Measurements from ENCODE around the gene SND1. TPM values are rescaled to one million over a fixed set of nuclear protein-coding genes. Genes with fewer than 3 reads are reported as not detected.

SND1 gene
- total and polyA plus RNA-seq, 2 donors (not counting 3 experiments of a cell fraction or from before 2014, with no cell fraction given), result 116 to 249 TPM

DNA sequence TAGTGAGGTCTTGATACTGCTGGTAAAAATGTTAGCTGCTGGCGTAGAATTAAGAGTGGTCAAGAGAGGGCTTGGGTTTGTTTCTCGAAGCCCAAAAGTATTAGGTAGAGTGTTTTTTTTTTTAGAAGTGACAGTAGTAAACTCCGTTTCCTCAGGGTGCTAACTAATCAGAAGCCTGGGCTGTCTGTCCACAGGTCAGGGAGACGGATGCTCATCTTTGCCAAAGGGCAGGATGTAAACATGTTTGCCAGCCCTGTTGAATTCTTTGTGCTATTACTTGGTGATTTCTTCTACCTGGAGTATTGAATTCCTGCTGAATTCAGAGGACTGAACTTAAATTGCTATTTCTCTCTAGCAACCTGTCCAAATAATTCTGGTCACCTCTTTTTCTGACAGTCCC lies 117.1 kb downstream of the SND1 start:
- ChIA-PET CTCF (no interaction called here), POLR2A (no interaction called here)
- intact Hi-C loops (cut with micrococcal nuclease), result no loop called here
- Histone ChIP-seq H2AFZ (ENCODE audit: low read depth, low read length) (no peak overlapping the region), H4K20me1 (replicated peaks; ENCODE audit: control insufficient read depth, extremely low read depth, insufficient read depth, low read length) (peaks cover 7% of the 10 kb centered on the region), H3K27me3 (ENCODE audit: control insufficient read depth in 2 of 2, insufficient read depth in 2 of 2, low read length in 2 of 2) (no peaks in the 10 kb centered on the region), H3K9me3 (replicated peaks; ENCODE audit: control insufficient read depth, insufficient read depth, low read length) (no peaks in the 10 kb centered on the region), H3K4me2 (ENCODE audit: insufficient read depth, low read length) (no peak overlapping the region), H3K9me1 (replicated peaks; ENCODE audit: control insufficient read depth, extremely low read depth, insufficient read depth, low read length) (no peaks in the 10 kb centered on the region), H3K27ac (ENCODE audit: insufficient read depth, low read depth, low read length) (no peak overlapping the region), H3K9ac (replicated peaks; ENCODE audit: extremely low read depth, insufficient read depth, low read length) (no peak overlapping the region), H3K36me3 (ENCODE audit: control insufficient read depth in 2 of 2, extremely low read depth in 1 of 2, insufficient read depth in 2 of 2, low read length in 2 of 2) (no peaks in the 10 kb centered on the region), H3K79me2 (ENCODE audit: control insufficient read depth, insufficient read depth, low read length) (peaks cover 67% of the 10 kb centered on the region), H3K4me1 (ENCODE audit: control insufficient read depth, extremely low read depth, insufficient read depth, low read length) (peaks cover 7% of the 10 kb centered on the region), H3K4me3 (replicated peaks in 1 of 3; ENCODE audit: insufficient read depth in 1 of 3, low read depth in 1 of 3, low read length in 3 of 3) (no peak overlapping the region)
- DNase-seq (ENCODE audit: low read depth, low spot score) (no peak), FAIRE-seq (no peak)
- no TSS peak for BruUV-seq (replicated peaks)
- TF ChIP-seq JUN (IDR thresholded peaks at IDR 0.05; ENCODE audit: borderline replicate concordance, insufficient read depth, insufficient read length, low read depth), result no peak
- TF ChIP-seq EZH2 (IDR thresholded peaks at IDR 0.05; ENCODE audit: borderline replicate concordance, low read depth, low read length, severe bottlenecking), result no peak
- TF ChIP-seq, protein P1, sequence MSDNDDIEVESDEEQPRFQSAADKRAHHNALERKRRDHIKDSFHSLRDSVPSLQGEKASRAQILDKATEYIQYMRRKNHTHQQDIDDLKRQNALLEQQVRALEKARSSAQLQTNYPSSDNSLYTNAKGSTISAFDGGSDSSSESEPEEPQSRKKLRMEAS (IDR thresholded peaks at IDR 0.05; ENCODE audit: insufficient read depth, insufficient read length), result no peak
- no peak for TF ChIP-seq FOS (IDR thresholded peaks at IDR 0.05; ENCODE audit: borderline replicate concordance, insufficient read depth, low read length)
- no peak for TF ChIP-seq POLR2AphosphoS5 (IDR thresholded peaks at IDR 0.05; ENCODE audit: insufficient read depth, low read depth, low read length)
- no peak for TF ChIP-seq GATA2 (IDR thresholded peaks at IDR 0.05; ENCODE audit: insufficient read depth, insufficient read length, low read depth, low read length)
- TF ChIP-seq, protein P2, sequence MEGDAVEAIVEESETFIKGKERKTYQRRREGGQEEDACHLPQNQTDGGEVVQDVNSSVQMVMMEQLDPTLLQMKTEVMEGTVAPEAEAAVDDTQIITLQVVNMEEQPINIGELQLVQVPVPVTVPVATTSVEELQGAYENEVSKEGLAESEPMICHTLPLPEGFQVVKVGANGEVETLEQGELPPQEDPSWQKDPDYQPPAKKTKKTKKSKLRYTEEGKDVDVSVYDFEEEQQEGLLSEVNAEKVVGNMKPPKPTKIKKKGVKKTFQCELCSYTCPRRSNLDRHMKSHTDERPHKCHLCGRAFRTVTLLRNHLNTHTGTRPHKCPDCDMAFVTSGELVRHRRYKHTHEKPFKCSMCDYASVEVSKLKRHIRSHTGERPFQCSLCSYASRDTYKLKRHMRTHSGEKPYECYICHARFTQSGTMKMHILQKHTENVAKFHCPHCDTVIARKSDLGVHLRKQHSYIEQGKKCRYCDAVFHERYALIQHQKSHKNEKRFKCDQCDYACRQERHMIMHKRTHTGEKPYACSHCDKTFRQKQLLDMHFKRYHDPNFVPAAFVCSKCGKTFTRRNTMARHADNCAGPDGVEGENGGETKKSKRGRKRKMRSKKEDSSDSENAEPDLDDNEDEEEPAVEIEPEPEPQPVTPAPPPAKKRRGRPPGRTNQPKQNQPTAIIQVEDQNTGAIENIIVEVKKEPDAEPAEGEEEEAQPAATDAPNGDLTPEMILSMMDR (IDR thresholded peaks at IDR 0.05; ENCODE audit: extremely low read depth in 1 of 2, insufficient read depth in 1 of 2, low read depth in 1 of 2, low read length in 2 of 2), result no peak
- TF ChIP-seq POLR2A (IDR thresholded peaks at IDR 0.05; ENCODE audit: low read depth, low read length), result no peak
- TF ChIP-seq MYC (IDR thresholded peaks at IDR 0.05; ENCODE audit: low read depth, low read length), result no peak
- dilution Hi-C loops (cut with MboI; ENCODE audit: extremely low pct_ligation_motif_present, low sequenced_read_pairs), result no loop called here

Data from endothelial cell of umbilical vein (primary cell).